Upper lobe of left lung (tissue), 6 donors: Measurements from ENCODE around the gene AAGAB. TPM values are rescaled to one million over a fixed set of nuclear protein-coding genes. Genes with fewer than 3 reads are reported as not detected.
"Not testable (repeated sequence)": the region's sequence is repeated elsewhere in the genome, so short reads cannot be mapped to it uniquely, and the experiment has no call there.

Source experiments
- ATAC-seq, 2 donors: fragments of 200-7000 bp; cut with Tn5 transposase; one replicate each; pipeline ENCODE4 v1.9.1; 2022; ENCODE audit warnings: mild to moderate bottlenecking in 2 of 2, moderate library complexity in 2 of 2; ENCODE audit not compliant: low FRiP score in 2 of 2
- DNase-seq, 2 donors: peaks; one replicate each; pipeline ENCODE4 v3.0.0-alpha.2; 2019 to 2020
- H3K27ac ChIP-seq, 4 donors: fragments of 200-600 bp; sonication (generic); one replicate each; pipeline ENCODE4 v1.5.1; 2016 to 2019
- H3K27me3 ChIP-seq, 4 donors: fragments of 200-600 bp; sonication (generic); one replicate each; pipeline ENCODE4 v1.5.1; 2017 to 2019
- H3K36me3 ChIP-seq, 4 donors: fragments of 200-600 bp; sonication (generic); one replicate each; pipeline ENCODE4 v1.5.1; 2016 to 2019
- H3K4me1 ChIP-seq, 4 donors: fragments of 200-600 bp; sonication (generic); one replicate each; pipeline ENCODE4 v1.5.1; 2018 to 2019
- H3K4me3 ChIP-seq, 4 donors: fragments of 200-600 bp; sonication (generic); one replicate each; pipeline ENCODE4 v1.5.1; 2017 to 2019; ENCODE audit warnings: mild to moderate bottlenecking in 2 of 4, moderate library complexity in 1 of 4
- H3K9me3 ChIP-seq, 4 donors: fragments of 200-600 bp; sonication (generic); one replicate each; pipeline ENCODE4 v1.5.1; 2018 to 2019
- CTCF ChIP-seq, 6 experiments: fragments of 450-650 bp in 4 of 6; fragments of 200-600 bp in 2 of 6; sonication (generic) in 2 of 6; IDR thresholded peaks; one replicate each; pipeline ENCODE4 v1.5.1; 2016 to 2019; ENCODE audit warnings: antibody characterized with exemption in 6 of 6
- EP300 ChIP-seq, 4 donors: sonication (generic); formaldehyde crosslinking; IDR thresholded peaks; one replicate each; pipeline ENCODE4 v1.5.1; 2017; ENCODE audit warnings: antibody characterized with exemption in 4 of 4, control low read depth in 2 of 4
- POLR2A ChIP-seq, 4 donors: fragments of 450-650 bp; IDR thresholded peaks; one replicate each; pipeline ENCODE4 v1.5.1; 2016 to 2017; ENCODE audit warnings: antibody characterized with exemption in 4 of 4, mild to moderate bottlenecking in 2 of 4
- POLR2AphosphoS5 ChIP-seq, 2 donors: sonication (generic); formaldehyde crosslinking; IDR thresholded peaks; one replicate each; pipeline ENCODE4 v1.5.1; 2017; ENCODE audit warnings: antibody characterized with exemption in 2 of 2
- WGBS, 2 donors: methylation state at CpG; one replicate each; pipeline ENCODE4 v1.1.5; 2017 to 2018; 5-methylcytosine and 5-hydroxymethylcytosine counted together
- total RNA-seq, 6 donors: library from RNA; depleted of rRNA in 4 of 6; stranded (reverse); fragments of >200 nt in 4 of 6; gene quantifications; one replicate each; pipeline versions ENCODE4 v1.1.0 to v1.2.1, GENCODE V29; 2016 to 2021
- donor health status: DM: no; HTN: no; CAD: no; lungs with moderate emphysema.
- donor health status: DM: no; HTN: yes; CAD: no; lungs with severe emphysema.

AAGAB gene
- total RNA-seq, 6 donors from 2014 or later: 23.0 to 54.2 (median 32.3) TPM

GRCh38 chr15:67296188-67296587 lies 41.7 kb upstream of the AAGAB start:
- Histone ChIP-seq H3K4me3 (no peak overlapping the region), H3K4me1 (no peaks in the 10 kb centered on the region), H3K27me3 (no peaks in the 10 kb centered on the region), H3K36me3 (no peaks in the 10 kb centered on the region), H3K27ac (no peak overlapping the region), H3K9me3 (no peaks in the 10 kb centered on the region)
- 87 to 88% methylated on average over 5 of the region's 5 CpGs for WGBS, 2 donors
- no peak for TF ChIP-seq CTCF (IDR thresholded peaks at IDR 0.05)
- TF ChIP-seq POLR2AphosphoS5 (IDR thresholded peaks at IDR 0.05): no peak
- no peak for TF ChIP-seq POLR2A (IDR thresholded peaks at IDR 0.05)
- DNase-seq: no peak
- ATAC-seq: no peak

GRCh38 chr15:67290319-67290718 lies 35.9 kb upstream of the AAGAB start:
- 96 to 97% methylated on average over 1 of the region's 1 CpG for WGBS, 2 donors
- Histone ChIP-seq H3K27ac (no peak overlapping the region), H3K36me3 (no peaks in the 10 kb centered on the region), H3K4me1 (no peaks in the 10 kb centered on the region), H3K27me3 (no peaks in the 10 kb centered on the region), H3K9me3 (peaks cover 0 to 7% (median 0%) of the 10 kb centered on the region in 4 donors), H3K4me3 (no peak overlapping the region)
- ATAC-seq: no peak
- DNase-seq: no peak
- TF ChIP-seq CTCF (IDR thresholded peaks at IDR 0.05) (no peak), POLR2AphosphoS5 (IDR thresholded peaks at IDR 0.05) (no peak), EP300 (IDR thresholded peaks at IDR 0.05) (no peak), POLR2A (IDR thresholded peaks at IDR 0.05) (no peak)

- not testable (repeated sequence) for H3K4me1 ChIP-seq, H3K36me3 ChIP-seq, H3K27me3 ChIP-seq, H3K4me3 ChIP-seq, H3K9me3 ChIP-seq, H3K27ac ChIP-seq, ATAC-seq, DNase-seq
- whole genome bisulfite sequencing, 2 donors: 77 to 81% methylated on average over 6 of the region's 6 CpGs
Observed at GRCh38 chr15:67286400-67286799, 31.9 kb upstream of the AAGAB start.

GRCh38 chr15:67285625-67286024 lies 31.2 kb upstream of the AAGAB start:
- ATAC-seq, H3K36me3 ChIP-seq, H3K27ac ChIP-seq, DNase-seq, H3K27me3 ChIP-seq, H3K9me3 ChIP-seq, H3K4me3 ChIP-seq, H3K4me1 ChIP-seq: not testable (repeated sequence)

GRCh38 chr15:67281714-67282113 lies 27.3 kb upstream of the AAGAB start:
- no peak overlapping the region for H3K4me3 ChIP-seq
- WGBS, 2 donors: 95 to 100% methylated on average over 1 of the region's 1 CpG
- DNase-seq (no peak), ATAC-seq (no peak)
- TF ChIP-seq POLR2AphosphoS5 (IDR thresholded peaks at IDR 0.05) (no peak), POLR2A (IDR thresholded peaks at IDR 0.05) (no peak), CTCF (IDR thresholded peaks at IDR 0.05) (no peak), EP300 (IDR thresholded peaks at IDR 0.05) (no peak)
- H3K9me3 ChIP-seq: peaks cover 0 to 7% (median 0%) of the 10 kb centered on the region in 4 donors
- H3K27ac ChIP-seq: no peak overlapping the region
- H3K27me3 ChIP-seq: no peaks in the 10 kb centered on the region
- H3K4me1 ChIP-seq: no peaks in the 10 kb centered on the region
- H3K36me3 ChIP-seq: no peaks in the 10 kb centered on the region

- TF ChIP-seq POLR2AphosphoS5 (IDR thresholded peaks at IDR 0.05) (no peak), CTCF (IDR thresholded peaks at IDR 0.05) (no peak), EP300 (IDR thresholded peaks at IDR 0.05) (no peak), POLR2A (IDR thresholded peaks at IDR 0.05) (no peak)
- no peaks in the 10 kb centered on the region for H3K36me3 ChIP-seq
- DNase-seq: no peak
- H3K4me1 ChIP-seq: no peaks in the 10 kb centered on the region
- ATAC-seq: no peak
- H3K4me3 ChIP-seq: no peak overlapping the region
- H3K27ac ChIP-seq: no peak overlapping the region
- WGBS, 2 donors: 73 to 77% methylated on average over 2 of the region's 2 CpGs
- no peaks in the 10 kb centered on the region for H3K27me3 ChIP-seq
- H3K9me3 ChIP-seq: no peaks in the 10 kb centered on the region
Observed at GRCh38 chr15:67280217-67280616, 25.8 kb upstream of the AAGAB start.
